HL-60/S4 treated with phorbol 12-myristate 13-acetate at 8.2 ng/mL for 4 days and 3 days (cell line): ENCODE data around the gene CERS6.
"Not testable (repeated sequence)": the region's sequence is repeated elsewhere in the genome, so short reads cannot be mapped to it uniquely, and the experiment has no call there.

Experiments
- in situ Hi-C: fragments of 300-500 bp; cut with MboI; formaldehyde crosslinking; loops from 2 replicates; pipeline ENCODE4 v1.15.0; 2022; ENCODE audit warnings: low sequenced_read_pairs

CERS6 gene, protein sequence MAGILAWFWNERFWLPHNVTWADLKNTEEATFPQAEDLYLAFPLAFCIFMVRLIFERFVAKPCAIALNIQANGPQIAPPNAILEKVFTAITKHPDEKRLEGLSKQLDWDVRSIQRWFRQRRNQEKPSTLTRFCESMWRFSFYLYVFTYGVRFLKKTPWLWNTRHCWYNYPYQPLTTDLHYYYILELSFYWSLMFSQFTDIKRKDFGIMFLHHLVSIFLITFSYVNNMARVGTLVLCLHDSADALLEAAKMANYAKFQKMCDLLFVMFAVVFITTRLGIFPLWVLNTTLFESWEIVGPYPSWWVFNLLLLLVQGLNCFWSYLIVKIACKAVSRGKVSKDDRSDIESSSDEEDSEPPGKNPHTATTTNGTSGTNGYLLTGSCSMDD

DNA sequence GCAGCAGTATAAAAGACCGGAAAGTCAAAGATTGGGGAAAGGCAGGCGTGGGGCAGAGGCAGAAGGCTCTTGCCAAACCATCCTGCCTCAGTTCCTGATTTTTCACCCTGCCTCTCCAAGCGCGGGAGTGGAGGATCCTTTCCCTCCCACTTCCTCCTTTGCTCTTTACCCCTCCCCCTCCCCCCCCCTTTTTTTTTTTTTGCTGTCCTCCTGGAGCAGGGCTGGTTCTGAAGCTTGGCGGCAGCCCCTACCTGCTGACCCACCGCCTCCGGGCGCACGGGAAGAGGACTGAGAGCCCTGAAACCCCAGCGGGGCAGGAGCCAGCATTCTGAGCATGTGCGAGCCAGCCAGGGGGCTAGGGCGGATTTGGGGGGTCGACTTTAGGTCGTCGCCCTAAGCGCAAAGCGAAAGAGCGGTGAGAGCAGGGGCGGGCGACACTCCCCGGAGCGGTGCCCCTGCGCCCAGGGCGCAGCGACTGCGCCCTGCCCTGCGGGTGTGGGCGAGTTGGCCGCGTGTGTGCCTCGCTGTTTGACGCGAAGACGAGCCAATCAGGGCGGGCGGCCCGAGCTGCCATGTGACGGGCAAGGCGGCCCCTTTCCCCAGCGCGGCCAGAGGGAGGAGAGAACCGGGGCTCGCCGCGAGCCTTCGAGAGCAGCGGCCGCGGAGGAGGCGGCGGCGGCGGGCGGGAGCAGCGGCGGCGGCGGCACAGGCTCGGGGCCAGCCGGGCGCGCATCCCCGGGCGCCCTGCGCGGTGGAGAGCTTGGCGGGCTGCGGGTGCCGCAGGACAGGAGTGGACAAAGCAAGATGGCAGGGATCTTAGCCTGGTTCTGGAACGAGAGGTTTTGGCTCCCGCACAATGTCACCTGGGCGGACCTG, at the start of gene CERS6:
TSS of gene CERS6 (plus strand) at position 628 of the 876 bp plus-strand sequence. CDS start at position 805, 177 bp downstream.
- in situ Hi-C loops, result no loop called here

DNA sequence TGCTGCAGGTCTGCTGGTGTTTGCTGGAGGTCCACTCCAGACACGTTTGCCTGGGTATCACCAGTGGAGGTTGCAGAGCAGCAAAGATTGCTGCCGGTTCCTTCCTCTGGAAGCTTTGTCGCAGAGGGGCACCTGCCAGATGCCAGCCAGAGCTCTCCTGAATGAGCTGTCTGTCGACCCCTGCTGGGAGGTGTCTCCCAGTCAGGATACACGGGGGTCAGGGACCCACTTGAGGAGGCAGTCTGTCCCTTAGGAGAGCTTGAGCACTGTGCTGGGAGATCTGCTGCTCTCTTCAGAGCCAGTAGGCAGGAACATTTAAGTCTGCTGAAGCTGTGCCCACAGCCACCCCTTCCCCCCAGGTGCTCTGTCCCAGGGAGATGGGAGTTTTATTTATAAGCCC, 43.8 kb upstream of the CERS6 start:
- in situ Hi-C loops, result not testable (repeated sequence)

DNA sequence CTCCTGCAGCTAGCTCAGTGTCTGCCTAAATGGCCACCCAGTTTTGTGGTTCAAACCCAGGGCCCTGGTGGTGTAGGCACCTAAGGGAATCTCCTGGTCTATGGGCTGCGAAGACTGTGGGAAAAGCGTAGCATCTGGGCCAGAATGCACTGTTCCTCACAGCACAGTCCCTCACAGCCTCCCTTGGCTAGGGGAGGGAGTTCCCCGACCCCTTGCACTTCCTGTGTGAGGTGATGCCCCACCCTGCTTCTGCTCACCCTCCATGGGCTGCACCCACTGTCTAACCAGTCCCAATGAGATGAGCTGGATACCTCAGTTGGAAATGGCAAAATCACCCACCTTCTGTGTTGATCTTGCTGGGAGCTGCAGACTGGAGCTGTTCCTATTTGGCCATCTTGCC, 43.0 kb upstream of the CERS6 start:
- in situ Hi-C loops, result not testable (repeated sequence)

DNA sequence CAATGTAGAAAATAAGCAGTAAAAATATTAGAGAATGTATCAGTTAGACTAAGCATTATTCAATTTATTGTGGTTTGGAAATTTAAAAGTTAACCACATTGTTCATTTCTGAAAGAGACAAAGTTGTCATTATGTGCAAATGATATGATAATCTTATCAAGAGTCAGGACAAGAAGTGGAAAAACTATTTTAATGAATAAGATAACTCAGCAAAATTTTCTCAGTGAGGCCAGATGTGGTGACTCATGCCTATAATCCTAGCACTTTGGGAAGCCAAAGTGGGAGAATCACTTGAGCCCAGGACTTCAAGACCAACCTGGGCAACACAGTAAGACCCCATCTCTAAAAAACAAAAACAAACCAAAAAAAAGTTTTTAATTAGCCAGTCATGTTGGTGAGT, 39.5 kb upstream of the CERS6 start:
- in situ Hi-C loops, result no loop called here

DNA sequence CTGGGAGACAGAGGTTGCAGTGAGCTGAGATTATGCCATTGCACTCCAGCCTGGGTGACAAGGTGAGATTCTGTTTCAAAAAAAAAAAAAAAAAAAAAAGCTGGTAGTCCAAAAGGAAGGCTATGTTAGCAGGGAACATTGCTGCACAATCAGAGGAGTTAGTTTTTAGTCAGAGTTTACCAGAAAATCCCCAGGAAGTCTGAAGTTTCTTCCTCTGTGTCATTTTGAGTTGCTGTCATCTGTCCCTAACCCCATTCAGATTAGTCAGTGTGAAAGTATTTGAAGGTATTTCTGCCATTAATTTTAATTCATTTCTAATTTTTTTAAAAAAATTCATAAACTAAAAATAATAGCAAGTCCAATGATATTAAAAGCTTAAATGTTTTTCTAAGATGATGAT, 33.5 kb upstream of the CERS6 start:
- in situ Hi-C loops, result no loop called here

DNA sequence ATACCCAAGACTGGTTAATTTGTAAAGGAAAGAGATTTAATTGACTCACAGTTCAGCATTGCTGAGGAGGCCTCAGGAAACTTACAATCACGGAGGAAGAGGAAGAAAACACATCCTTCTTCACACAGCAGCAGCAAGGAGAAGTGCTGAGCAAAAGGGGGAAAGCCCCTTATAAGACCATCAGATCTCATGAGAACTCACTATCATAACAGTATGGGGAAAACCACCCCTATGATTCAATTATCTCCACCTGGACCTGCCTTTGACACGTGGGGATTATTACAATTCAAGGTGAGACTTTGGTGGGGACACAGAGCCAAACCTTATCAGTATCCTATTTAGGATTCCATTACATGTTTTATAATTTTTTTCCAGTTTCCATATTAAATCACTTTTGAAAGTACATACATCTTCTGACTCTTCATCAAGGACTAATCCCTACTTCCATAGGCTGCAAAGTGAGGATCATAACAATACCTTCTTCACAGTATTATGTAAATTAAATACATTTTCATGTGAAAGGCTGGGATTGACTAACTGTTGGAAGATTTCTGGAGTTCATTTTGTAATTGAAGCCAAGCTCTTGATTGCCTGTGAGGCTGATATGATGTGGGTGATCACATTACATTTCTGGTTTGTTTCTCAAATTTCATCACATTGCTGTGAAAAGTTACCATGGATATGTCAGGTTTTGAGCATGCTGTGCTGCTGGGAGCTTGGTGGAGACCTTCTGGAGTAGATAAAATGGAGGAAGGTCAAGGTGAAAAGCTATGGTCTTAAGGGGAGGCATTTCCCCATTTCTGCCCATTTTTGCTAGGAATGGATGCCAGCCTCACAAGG, 31.7 kb upstream of the CERS6 start:
- in situ Hi-C loops, result no loop called here

DNA sequence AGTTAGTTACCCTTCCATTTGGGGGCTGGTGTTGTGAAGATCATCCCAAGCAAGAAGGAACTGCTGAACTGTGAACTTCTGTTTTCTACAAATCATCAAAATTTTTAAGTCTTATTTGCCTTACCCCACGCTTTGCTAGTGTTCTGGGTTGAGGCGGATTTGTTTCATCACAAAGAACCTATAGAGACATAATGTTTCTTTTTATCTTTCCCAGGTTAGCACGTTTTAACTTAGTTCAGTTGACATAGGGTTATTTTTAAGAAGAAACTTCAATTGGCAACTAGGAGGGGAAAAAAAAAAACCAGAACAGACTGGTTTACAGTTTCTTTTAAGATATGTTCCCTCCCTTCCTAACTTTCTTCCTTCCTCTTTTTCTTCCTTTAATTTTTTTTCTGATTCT, 31.1 kb upstream of the CERS6 start:
- in situ Hi-C loops, result no loop called here

DNA sequence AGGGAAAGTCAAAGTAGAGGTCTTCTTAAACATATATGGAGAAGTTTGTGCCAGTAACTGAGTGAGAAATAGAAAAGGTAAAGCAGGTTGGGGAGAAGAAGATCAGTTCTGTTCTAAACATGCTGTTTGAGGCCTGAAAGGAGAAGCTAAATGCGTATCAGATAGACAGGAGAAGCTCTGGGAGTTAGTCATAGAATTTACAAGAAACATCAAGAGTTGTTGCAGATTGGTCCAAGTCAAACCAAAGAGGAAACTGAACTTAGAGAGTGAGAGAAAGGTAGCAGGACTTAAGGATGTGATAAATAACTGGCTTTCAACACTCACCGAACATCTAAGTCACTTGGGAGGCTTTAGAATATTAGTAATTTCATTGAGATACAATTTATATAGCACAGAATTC, 29.2 kb upstream of the CERS6 start:
- in situ Hi-C loops, result no loop called here

DNA sequence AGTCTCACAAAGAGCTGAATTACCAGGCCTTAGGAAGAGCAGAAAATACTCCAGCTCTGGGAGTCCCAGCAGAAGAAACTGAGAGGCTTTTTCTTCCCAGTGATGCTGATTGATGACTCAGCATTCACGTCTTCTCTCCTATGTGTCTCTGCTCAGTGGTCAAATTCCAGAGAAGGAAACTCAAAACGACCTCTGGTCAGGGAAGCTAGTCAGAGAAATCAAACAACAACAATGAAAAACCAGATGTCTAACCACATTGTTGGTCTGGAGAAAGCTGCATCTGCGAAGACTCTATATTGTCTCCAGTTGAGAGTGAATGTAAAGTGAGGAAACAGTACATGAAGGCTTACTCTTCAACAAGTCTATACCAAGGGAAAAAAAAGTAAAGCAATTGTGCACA, 28.6 kb upstream of the CERS6 start:
- in situ Hi-C loops, result no loop called here

DNA sequence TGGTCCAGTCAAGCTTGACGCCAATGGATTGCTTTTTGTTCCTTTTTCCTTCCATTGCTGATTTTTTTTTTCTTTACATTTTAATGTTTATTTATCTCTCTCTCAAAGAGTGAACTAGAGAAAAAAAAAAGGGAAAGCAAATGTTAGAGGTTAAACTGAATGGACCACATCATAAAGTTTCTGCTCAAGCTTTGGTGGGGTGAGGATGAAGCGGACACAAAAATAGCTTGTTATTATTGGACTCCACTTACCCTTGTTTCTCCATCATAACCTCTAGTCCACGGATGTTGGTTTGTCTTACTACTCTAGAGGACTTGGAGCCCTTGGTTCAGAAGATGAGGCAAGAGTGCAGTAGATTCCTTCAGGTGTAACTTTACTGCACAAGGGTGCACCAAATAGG, 27.6 kb upstream of the CERS6 start:
- in situ Hi-C loops, result no loop called here

DNA sequence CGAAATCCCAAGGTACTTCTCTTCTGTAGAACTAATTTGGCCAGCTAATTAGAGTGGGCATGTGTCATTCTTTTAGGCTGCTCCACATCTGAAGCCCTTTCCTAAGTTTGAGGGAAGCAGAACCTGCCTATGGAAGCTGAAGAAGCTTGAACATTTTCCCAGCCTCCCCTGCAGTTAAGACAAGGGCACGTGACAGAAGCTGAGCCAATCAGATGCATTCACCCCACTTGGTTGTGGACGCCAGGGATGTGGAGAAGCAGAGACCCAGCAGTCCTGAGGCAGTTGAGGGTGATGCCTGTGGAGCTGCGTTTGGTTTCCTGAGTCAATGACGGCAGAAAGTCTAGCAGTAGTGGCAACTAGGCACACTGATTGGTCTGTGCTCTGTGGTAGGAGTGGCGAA, 26.1 kb upstream of the CERS6 start:
- in situ Hi-C loops, result no loop called here

DNA sequence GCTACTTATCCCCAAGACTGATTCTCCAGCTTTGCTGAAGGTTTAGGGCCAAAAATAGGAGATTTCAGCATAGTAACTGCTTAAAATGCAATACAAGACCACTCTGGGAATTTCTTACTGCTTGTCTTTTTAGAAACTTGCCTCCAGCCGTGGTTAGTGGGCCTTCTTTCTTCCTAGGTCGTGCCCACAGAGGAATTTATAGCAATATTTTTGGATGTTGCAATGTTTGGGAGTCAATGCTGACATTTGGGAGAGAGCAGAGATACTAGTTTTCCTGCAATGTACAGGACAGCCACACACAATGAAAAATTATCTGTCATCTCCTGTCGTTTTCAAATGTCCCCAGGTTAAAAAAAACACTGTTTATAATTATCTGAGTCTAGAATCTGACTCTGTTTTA, 25.6 kb upstream of the CERS6 start:
- in situ Hi-C loops, result no loop called here

DNA sequence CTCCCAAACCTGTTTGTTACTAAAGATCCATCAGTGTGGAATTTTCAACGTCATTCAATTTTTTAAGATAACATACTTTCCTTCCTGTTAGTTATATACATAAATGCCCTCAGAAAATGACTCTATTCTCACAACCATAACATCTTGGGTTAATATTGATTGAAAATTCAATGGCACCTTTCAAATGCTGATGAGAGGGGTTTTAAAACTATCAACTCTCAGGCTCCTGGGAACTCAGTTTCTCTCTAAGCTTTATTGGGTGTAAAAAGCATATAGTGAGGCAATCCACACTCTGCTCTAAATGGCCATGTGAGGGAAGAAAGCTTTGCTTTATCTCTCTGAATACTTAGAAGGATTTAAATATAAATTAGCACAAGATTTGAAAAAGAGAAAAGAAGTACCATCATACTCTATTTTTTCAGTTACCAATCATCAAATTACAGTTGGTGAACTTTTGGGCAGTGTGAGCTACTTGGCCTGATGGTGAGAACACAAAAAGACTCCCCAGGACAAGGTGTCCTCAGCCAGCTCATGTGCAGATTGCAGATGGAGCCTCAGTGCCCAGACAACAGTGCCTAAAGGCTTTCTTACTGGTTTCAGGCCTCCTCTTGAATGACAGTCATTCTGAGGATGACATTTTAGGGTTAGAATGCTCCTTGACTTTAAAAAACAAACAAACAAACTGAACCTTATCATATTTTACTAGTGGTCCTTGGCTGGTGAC, 24.6 kb upstream of the CERS6 start:
- in situ Hi-C loops, result no loop called here

DNA sequence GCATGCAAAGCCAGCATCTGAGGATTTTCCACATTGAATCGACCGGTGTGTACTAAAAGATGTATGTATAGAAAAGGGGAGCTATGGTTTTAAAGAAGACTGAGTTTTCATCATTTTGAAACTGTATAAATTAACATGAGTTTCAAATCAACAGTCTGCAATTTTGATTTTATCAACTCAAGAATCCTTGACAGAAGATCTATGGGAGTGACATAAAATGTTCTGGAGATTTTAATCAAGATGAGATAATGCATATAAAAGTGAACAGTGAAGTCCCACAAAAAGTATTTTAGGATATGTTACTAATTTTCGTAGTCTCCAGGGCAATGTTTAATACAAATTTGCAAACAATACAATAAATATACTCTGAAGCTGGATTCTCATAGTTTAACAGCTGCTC, 24.0 kb upstream of the CERS6 start:
- in situ Hi-C loops, result no loop called here

DNA sequence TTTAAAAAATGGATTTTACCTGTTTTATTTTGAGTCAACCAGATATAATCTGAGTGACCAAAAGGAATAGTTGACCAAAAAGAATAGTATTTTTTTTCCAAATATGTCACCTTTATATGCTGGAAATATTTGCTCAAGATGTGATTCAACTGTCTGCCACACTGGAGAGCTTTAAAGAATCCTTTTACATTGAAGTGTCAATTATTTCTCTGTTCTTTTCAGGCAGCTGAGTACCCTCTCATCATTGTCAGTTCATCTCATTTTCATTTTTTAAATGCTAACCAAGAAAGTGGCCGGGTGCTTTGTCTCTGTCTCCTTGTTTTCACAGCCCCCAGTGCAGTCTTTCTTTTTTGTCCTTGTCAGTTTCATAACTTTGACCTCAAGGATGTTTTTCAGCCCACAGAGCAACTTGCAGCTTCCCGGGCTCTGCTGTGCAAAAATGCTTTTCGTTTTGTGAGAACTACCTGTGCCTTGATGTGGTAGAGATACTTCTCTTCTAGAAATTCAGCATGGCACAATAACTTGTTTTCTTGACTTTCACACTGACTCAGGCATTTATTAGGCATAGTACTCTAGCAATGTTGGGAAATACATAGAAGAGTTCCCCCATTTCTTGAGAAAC, 23.4 kb upstream of the CERS6 start:
- in situ Hi-C loops, result no loop called here

DNA sequence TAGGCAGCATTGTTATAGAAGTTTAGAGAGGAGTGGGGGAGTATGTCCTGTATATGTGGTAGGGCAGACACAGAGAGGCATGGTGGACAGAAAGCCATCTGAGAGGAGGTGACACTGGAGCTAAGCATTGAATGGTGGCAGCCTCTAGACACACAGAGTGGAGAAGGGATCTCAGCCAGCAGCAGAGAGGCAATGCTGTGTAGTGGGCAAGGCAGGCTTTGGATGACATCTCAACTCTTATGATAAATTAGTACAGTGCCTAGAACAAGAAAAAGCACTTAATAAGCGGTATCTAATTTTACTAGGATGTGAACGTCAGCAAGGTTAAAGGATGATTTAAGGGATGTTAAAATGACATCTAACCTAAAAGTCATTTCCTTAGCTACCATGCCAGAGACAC, 22.5 kb upstream of the CERS6 start:
- in situ Hi-C loops, result no loop called here

DNA sequence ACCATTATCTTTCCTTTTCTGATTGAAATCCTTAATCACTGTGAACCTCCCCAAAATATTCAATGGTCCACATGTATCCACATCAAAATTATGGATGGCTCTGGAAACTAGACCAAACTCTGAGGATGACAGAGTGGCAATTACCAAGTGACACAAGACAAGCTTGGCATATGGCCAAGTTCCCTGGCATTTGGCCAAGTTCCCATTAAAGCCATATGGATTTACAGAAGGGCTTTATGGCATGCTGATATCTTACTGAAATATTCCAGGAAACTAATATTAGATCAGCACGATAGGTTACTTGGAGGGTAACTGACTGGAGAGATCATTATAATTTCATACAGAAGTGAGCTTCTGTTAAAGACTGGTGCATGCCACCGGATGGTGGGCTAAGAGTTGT, 21.9 kb upstream of the CERS6 start:
- in situ Hi-C loops, result no loop called here

DNA sequence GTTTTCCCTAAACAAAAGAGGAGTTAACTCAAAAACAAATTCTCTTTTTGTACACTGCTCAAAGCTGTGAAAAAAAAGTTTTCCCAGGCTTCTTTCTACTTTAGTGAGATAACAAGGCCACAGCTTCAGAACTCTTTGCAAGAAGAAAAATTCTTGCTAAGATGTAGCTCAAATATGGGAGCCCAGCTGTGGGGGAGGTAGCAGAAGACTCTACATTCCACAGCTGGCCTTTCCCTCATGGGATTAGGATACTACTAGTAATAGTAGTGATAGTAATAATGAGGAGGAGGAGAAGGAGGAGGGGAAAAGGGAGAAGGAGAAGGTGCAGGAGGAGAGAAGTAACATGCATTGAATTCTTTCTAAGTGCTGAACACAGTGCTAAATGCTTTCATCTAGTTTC, 19.2 kb upstream of the CERS6 start:
- in situ Hi-C loops, result no loop called here

DNA sequence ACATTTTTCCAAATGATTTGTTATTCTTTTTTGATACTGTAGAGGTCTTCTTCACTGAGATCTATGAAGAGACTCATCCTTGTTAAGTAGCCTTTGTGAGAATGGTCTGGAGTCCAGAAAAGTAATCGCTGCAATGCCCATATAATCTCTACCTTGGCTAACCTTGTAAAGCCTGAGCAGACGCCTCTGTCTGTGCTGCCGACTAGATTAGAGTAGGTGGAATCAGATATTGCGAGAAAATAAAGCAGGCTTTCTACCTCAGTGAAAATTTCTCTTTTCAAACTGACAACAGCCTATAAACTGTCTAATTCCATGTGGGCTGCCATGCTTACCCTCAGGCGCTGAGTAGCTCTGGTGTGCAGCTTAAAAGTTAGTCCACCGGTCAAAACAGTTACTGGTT, 17.5 kb upstream of the CERS6 start:
- in situ Hi-C loops, result no loop called here

DNA sequence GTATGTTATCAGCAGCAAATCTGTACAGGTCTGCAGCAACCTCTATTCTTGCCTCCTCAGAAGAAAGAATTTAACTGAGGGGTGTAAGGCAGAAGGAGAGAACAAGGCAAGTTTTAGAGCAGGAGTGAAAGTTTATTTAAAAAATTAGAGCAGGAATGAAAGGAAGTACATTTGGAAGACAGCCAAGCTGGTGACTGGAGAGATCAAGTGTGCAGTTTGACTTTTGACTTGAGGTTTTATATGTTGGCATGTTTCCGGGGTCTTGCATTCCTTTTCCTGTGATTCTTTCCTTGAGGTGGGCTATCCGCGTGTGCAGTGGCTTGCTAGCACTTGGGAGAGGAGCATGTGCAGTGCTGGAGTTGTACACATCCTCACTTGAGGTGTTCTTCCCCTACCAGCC, 16.5 kb upstream of the CERS6 start:
- in situ Hi-C loops, result no loop called here
